NB4 (cell line): Measurements from ENCODE around the gene CD300E.

Experiments used
- CTCF ChIP-seq: IDR thresholded peaks from one replicate; pipeline ENCODE4 v1.5.1; 2012; ENCODE audit warnings: low read depth, low read length
- POLR2A ChIP-seq: IDR thresholded peaks from 2 replicates; pipeline ENCODE4 v1.6.1; 2011; ENCODE audit warnings: mild to moderate bottlenecking; ENCODE audit not compliant: insufficient read length; ENCODE audit errors: extremely low read depth

- TF ChIP-seq CTCF (no peak), POLR2A (no peak)
These were observed 13.7 kb upstream of the CD300E start for GRCh38 chr17:74637265-74637664.
